Upper lobe of left lung (tissue), 4 donors: ENCODE results near the gene PRKACB.

ENCODE experiments used
- POLR2A ChIP-seq, 4 donors: fragments of 450-650 bp; IDR thresholded peaks; one replicate each; pipeline ENCODE4 v1.5.1; 2016 to 2017; ENCODE audit warnings: antibody characterized with exemption in 4 of 4, mild to moderate bottlenecking in 2 of 4
- TF ChIP-seq, protein P1 (sequence below), 6 experiments: fragments of 450-650 bp in 4 of 6; fragments of 200-600 bp in 2 of 6; sonication (generic) in 2 of 6; IDR thresholded peaks; one replicate each; pipeline ENCODE4 v1.5.1; 2016 to 2019; ENCODE audit warnings: antibody characterized with exemption in 6 of 6

DNA sequence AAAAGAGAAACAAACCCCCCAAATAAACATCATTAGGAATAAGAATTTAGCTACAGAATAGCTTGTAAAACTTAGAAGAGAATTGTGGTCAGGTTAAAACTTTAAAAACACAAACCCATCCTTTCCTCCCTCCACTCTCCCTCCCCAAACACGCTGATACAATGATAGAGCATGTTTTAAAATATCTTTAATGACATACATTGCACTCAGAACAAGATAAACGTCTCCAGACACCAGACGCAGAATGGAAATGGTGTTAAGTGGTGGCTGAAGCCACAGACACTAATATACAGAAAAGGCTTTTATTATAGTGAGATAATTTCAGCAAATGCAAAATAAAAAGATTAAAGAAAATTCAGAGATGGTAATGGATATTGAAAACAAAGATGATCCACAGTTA, 98.6 kb downstream of the PRKACB start:
- TF ChIP-seq, protein P1, sequence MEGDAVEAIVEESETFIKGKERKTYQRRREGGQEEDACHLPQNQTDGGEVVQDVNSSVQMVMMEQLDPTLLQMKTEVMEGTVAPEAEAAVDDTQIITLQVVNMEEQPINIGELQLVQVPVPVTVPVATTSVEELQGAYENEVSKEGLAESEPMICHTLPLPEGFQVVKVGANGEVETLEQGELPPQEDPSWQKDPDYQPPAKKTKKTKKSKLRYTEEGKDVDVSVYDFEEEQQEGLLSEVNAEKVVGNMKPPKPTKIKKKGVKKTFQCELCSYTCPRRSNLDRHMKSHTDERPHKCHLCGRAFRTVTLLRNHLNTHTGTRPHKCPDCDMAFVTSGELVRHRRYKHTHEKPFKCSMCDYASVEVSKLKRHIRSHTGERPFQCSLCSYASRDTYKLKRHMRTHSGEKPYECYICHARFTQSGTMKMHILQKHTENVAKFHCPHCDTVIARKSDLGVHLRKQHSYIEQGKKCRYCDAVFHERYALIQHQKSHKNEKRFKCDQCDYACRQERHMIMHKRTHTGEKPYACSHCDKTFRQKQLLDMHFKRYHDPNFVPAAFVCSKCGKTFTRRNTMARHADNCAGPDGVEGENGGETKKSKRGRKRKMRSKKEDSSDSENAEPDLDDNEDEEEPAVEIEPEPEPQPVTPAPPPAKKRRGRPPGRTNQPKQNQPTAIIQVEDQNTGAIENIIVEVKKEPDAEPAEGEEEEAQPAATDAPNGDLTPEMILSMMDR (IDR thresholded peaks at IDR 0.05) = no peak
- TF ChIP-seq POLR2A (IDR thresholded peaks at IDR 0.05) = no peak
